ENCODE data around the gene TM7SF2. TPM values are rescaled to one million over a fixed set of nuclear protein-coding genes. Genes with fewer than 3 reads are reported as not detected.

Gene TM7SF2
- total and polyA plus RNA-seq, 2 donors (not counting 1 experiment from before 2014, with no cell fraction given): 23.9 to 28.5 TPM

GRCh38 chr11:65129649-65130441 is 18.2 kb downstream of the TM7SF2 start:
- no peaks in the 10 kb centered on the region for H3K9me3 ChIP-seq (ENCODE audit: control extremely low read depth in 1 of 3, control insufficient read depth in 2 of 3, insufficient read depth in 1 of 3, low read length in 2 of 3)
- ATAC-seq (ENCODE audit: low read depth) (no peak), DNase-seq (peak; percentile 78)
- no peak overlapping the region for H3K4me3 ChIP-seq (ENCODE audit: control extremely low read depth in 1 of 5, extremely low read depth in 1 of 5, insufficient read depth in 1 of 5, low read depth in 2 of 5, low read length in 4 of 5)
- H3K4me3 Mint-ChIP-seq: peak overlapping the region; percentile 97
- H3K27ac ChIP-seq (ENCODE audit: low read length in 2 of 2): peak overlapping the region; percentile 34 to 99
- H3K27me3 Mint-ChIP-seq: no peaks in the 10 kb centered on the region
- peaks cover 49% of the 10 kb centered on the region for H3K4me1 Mint-ChIP-seq
- H3K9ac ChIP-seq (ENCODE audit: low read length): no peak overlapping the region
- H3K79me2 ChIP-seq (ENCODE audit: control insufficient read depth, insufficient read depth, low read length): peaks cover 73% of the 10 kb centered on the region
- peaks cover 32 to 59% of the 10 kb centered on the region in 2 donors for H3K4me1 ChIP-seq (ENCODE audit: control insufficient read depth in 2 of 2, insufficient read depth in 2 of 2, low read length in 2 of 2)
- peak overlapping the region; percentile 89 for H3K4me2 ChIP-seq (replicated peaks; ENCODE audit: low read depth, low read length, poor library complexity, severe bottlenecking)
- peaks cover 3 to 75% of the 10 kb centered on the region in 2 experiments for H3K36me3 ChIP-seq (replicated peaks in 1 of 2; ENCODE audit: control extremely low read depth in 1 of 2, control insufficient read depth in 1 of 2, extremely low read depth in 1 of 2, insufficient read depth in 2 of 2, low read length in 1 of 2)
- TF ChIP-seq CTCF (IDR thresholded peaks at IDR 0.05) (no peak), EZH2 (IDR thresholded peaks at IDR 0.05; ENCODE audit: borderline replicate concordance, insufficient read depth, low read depth, low read length, poor library complexity, severe bottlenecking) (no peak)
- H2AFZ ChIP-seq (ENCODE audit: insufficient read depth, low read depth, low read length, poor library complexity, severe bottlenecking): no peak overlapping the region
- CTCF ChIA-PET: interaction anchor here (0.7 to 3.8 kb wide), 7 partner anchors 8 to 52 kb away, joined by 3 to 30 read pairs (median 5); partner anchors contain the start of genes CAPN1, FAU, MRPL49 and TM7SF2
- no peaks in the 10 kb centered on the region for H3K27me3 ChIP-seq (replicated peaks in 1 of 4; ENCODE audit: control extremely low read depth in 1 of 4, control insufficient read depth in 3 of 4, insufficient read depth in 4 of 4, low read length in 3 of 4)
- POLR2A ChIA-PET: interaction anchor here (0.5 to 8.8 kb wide), 2 partner anchors 10 to 15 kb away, joined by 3 to 160 read pairs; partner anchors contain the start of genes FAU, MRPL49 and ZNHIT2
- peak overlapping the region; percentile 99 for H3K27ac Mint-ChIP-seq
- peaks cover 92% of the 10 kb centered on the region for H4K20me1 ChIP-seq (ENCODE audit: control insufficient read depth, insufficient read depth, low read length, poor library complexity, severe bottlenecking)
- no peaks in the 10 kb centered on the region for H3K9me3 Mint-ChIP-seq (ENCODE audit: insufficient read depth)
- intact Hi-C loops (cut with micrococcal nuclease): loop anchor here (5.0 kb wide), 2 partner anchors 88 to 487 kb away; partner anchors contain the start of genes PCNX3 and SAC3D1
- 44% methylated on average over 6 of the region's 13 CpGs for whole genome bisulfite sequencing (ENCODE audit: insufficient coverage)
